ENCODE results near the gene SGK2.

DNA sequence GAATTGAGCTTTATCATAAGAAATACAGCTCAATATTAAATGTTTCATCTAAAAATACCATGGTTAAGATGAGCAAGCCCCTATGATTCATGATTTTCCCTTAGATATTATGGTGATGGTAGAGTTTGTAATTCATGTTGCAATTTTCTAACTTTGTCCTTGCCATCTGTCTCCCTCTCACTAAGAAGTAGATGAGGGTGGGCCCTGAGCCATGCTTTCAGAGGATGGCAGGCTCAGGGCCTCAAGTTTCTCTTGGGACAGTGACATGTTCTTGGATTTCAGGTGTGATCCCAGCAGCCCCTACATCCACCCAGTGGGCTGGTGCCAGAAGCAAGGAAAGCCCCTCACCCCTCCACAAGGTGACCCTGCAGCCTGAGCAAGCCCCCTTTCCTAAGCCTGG lies 25.8 kb upstream of the SGK2 start:
- TF ChIP-seq EZH2phosphoT487 (IDR thresholded peaks at IDR 0.05; ENCODE audit: insufficient read depth, low read depth) (no peak), EZH2 (IDR thresholded peaks at IDR 0.05; ENCODE audit: insufficient read depth, poor library complexity, severe bottlenecking) (no peak)

Data from GM23248 (cell line).